Prostate gland (tissue), 2 donors: Measurements from ENCODE around the gene EMX1. TPM values are rescaled to one million over a fixed set of nuclear protein-coding genes. Genes with fewer than 3 reads are reported as not detected.
A peak's percentile ranks its signal among the peaks of the same experiment; 100 is the strongest.

ENCODE experiments used
- DNase-seq: peaks from one replicate; pipeline ENCODE4 v3.0.0-alpha.2; 2019; ENCODE audit warnings: low spot score
- H3K27ac ChIP-seq, 2 donors: fragments of 200-600 bp; sonication (generic); 2 replicates each; pipeline ENCODE4 v1.5.1; 2017 to 2019
- H3K27me3 ChIP-seq: fragments of 200-600 bp; sonication (generic); replicated peaks from 2 replicates; pipeline ENCODE4 v1.5.1; 2019; ENCODE audit not compliant: insufficient read depth
- H3K36me3 ChIP-seq, 2 donors: fragments of 200-600 bp; sonication (generic); 1 replicate in 1 of 2; 2 replicates in 1 of 2; pipeline versions ENCODE4 v1.5.1 to v1.8.1; 2017 to 2019
- H3K4me1 ChIP-seq: fragments of 200-600 bp; sonication (generic); replicated peaks from 2 replicates; pipeline ENCODE4 v1.5.1; 2019
- H3K4me3 ChIP-seq, 2 donors: fragments of 200-600 bp; sonication (generic); 2 replicates each; pipeline ENCODE4 v1.5.1; 2017 to 2019
- H3K9me3 ChIP-seq: fragments of 200-600 bp; sonication (generic); 2 replicates; pipeline ENCODE4 v1.5.1; 2017
- POLR2A ChIP-seq: fragments of 450-650 bp; IDR thresholded peaks from one replicate; pipeline ENCODE4 v1.6.1; 2016; ENCODE audit warnings: antibody characterized with exemption, mild to moderate bottlenecking
- POLR2AphosphoS5 ChIP-seq: sonication (generic); formaldehyde crosslinking; IDR thresholded peaks from one replicate; pipeline ENCODE4 v1.6.1; 2017; ENCODE audit warnings: antibody characterized with exemption
- WGBS: methylation state at CpG from one replicate; pipeline ENCODE4 v1.1.5; 2018; 5-methylcytosine and 5-hydroxymethylcytosine counted together
- intact Hi-C: fragments of 100-400 bp; cut with DNase I; formaldehyde crosslinking; loops from one replicate; pipeline ENCODE4 v1.14.2; 2022
- total RNA-seq, 2 donors: library from RNA; depleted of rRNA; stranded (reverse); fragments of >200 nt; gene quantifications; one replicate each; pipeline ENCODE4 v1.1.0, GENCODE V29; 2016
- TF ChIP-seq, protein P1 (sequence below), 4 experiments: fragments of 200-600 bp in 2 of 4; fragments of 450-650 bp in 2 of 4; sonication (generic) in 2 of 4; IDR thresholded peaks; 1 replicate in 3 of 4; 2 replicates in 1 of 4; pipeline ENCODE4 v1.5.1; 2016 to 2019; ENCODE audit warnings: antibody characterized with exemption in 4 of 4, mild to moderate bottlenecking in 2 of 4, moderate library complexity in 2 of 4

EMX1 gene
- total RNA-seq, 2 donors from 2014 or later = 9.8 TPM; not detected in 1

DNA sequence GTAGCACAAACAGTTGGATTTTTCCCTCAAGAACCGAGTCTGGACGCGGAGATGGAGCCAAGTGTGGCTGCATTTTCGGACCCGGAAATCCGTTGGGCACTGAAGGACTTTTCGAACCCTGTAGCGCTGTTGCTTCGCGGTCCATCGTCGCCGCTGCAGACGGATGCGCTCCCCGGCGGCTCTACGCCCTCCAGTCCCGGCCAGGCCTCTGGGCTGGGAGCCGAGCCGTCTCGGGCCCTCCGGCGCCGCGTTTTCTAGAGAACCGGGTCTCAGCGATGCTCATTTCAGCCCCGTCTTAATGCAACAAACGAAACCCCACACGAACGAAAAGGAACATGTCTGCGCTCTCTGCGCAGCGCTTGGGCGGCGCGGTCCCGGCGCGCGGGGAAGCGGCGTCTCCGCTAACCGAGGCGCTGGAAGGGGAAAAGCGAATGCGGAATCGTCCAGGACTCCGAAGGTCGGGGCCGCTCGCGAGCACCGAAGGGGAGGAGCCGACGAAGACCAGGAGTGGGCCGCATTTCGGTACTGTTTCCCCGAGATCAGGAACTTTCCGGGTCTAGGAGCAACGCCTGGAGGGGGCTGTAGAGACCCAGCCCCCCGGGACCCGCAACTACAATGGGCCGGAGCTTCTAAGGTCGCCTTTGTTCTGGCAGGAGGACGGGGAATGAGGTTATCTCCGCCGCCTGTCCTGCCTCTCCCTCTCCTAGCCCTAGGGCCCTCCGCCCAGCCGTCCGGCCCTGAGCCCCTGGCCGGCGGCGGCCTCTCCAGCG lies 3.2 kb downstream of the EMX1 start:
- WGBS = 4% methylated on average over 77 of the region's 77 CpGs
- H3K36me3 ChIP-seq = no peaks in the 10 kb centered on the region
- intact Hi-C loops = no loop called here
- H3K27me3 ChIP-seq = peaks cover 62% of the 10 kb centered on the region
- no peak overlapping the region for H3K27ac ChIP-seq
- H3K4me1 ChIP-seq = peaks cover 24% of the 10 kb centered on the region
- DNase-seq = no peak
- H3K9me3 ChIP-seq = no peaks in the 10 kb centered on the region
- peak overlapping the region in 1 of 2 donors; percentile 3 for H3K4me3 ChIP-seq
- TF ChIP-seq, protein P1, sequence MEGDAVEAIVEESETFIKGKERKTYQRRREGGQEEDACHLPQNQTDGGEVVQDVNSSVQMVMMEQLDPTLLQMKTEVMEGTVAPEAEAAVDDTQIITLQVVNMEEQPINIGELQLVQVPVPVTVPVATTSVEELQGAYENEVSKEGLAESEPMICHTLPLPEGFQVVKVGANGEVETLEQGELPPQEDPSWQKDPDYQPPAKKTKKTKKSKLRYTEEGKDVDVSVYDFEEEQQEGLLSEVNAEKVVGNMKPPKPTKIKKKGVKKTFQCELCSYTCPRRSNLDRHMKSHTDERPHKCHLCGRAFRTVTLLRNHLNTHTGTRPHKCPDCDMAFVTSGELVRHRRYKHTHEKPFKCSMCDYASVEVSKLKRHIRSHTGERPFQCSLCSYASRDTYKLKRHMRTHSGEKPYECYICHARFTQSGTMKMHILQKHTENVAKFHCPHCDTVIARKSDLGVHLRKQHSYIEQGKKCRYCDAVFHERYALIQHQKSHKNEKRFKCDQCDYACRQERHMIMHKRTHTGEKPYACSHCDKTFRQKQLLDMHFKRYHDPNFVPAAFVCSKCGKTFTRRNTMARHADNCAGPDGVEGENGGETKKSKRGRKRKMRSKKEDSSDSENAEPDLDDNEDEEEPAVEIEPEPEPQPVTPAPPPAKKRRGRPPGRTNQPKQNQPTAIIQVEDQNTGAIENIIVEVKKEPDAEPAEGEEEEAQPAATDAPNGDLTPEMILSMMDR (IDR thresholded peaks at IDR 0.05) = no peak
- TF ChIP-seq POLR2A = no peak
- no peak for TF ChIP-seq POLR2AphosphoS5

DNA sequence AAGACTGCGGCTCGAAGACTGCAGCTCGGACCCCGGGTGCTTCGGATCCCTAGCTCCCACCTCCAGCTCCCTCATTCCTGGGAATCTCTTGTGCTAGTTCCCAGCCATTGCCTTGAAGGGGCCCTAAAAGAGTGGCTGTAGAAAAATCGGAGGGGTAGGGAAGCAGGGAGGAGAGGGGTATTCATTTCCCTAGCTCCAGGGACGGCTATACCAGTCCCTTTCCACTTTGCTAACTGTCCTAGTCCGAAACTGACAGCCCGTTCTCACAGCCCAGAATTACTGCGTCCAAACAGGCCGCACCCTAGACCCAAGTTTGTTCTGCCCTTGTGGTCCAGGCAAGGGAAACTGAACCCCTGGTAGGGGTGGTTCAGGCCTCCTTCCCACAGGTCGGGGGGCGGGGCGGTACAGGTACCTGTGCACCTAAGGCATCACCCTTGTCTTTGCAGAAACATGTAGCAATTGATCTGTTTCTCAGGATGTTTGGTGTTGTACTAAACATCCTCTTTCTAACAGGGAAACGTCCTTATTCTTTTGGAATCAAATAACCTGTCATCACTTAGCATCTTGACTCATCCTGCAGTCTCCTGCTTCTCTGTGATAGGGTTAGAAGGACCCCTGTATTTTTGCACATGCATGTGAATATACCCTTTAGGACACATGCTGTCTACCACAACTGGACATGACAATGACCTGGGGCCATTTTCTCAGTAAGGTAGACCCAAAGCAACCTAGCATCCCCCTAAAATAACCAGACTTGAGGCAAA lies 4.0 kb downstream of the EMX1 start:
- intact Hi-C loops = no loop called here
- Histone ChIP-seq H3K4me3 (no peak overlapping the region), H3K4me1 (peaks cover 17% of the 10 kb centered on the region), H3K27me3 (peaks cover 62% of the 10 kb centered on the region), H3K36me3 (no peaks in the 10 kb centered on the region), H3K9me3 (no peaks in the 10 kb centered on the region), H3K27ac (no peak overlapping the region)
- no peak for DNase-seq
- no peak for TF ChIP-seq POLR2AphosphoS5
- TF ChIP-seq, protein P1 (IDR thresholded peaks at IDR 0.05) = no peak
- no peak for TF ChIP-seq POLR2A
- 37% methylated on average over 15 of the region's 15 CpGs for whole genome bisulfite sequencing

DNA sequence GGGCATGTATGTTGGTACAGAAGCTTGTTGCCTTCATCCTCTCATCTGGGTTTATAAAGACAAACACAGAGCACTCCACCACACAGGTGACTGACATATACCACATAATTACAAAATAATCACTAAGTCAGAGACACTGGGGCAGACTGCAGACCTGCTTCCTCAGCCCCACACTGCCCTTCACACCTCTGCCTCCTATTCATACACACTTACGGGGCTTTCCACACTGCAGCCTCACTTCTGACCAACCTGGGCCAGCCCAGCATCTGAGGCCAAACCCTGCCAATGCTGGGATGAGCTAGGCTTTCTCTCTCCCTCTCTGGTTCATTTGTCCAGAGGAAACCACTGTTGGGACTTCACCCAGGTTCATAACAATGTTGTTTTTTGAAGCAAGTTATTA lies 4.5 kb downstream of the EMX1 start:
- no peak for DNase-seq
- 80% methylated on average over 1 of the region's 1 CpG for WGBS
- Histone ChIP-seq H3K27me3 (peaks cover 68% of the 10 kb centered on the region), H3K36me3 (no peaks in the 10 kb centered on the region), H3K9me3 (no peaks in the 10 kb centered on the region), H3K4me3 (no peak overlapping the region), H3K4me1 (peaks cover 17% of the 10 kb centered on the region), H3K27ac (no peak overlapping the region)
- TF ChIP-seq, protein P1 (IDR thresholded peaks at IDR 0.05) = no peak
- TF ChIP-seq POLR2A = no peak
- no peak for TF ChIP-seq POLR2AphosphoS5
- intact Hi-C loops = no loop called here

DNA sequence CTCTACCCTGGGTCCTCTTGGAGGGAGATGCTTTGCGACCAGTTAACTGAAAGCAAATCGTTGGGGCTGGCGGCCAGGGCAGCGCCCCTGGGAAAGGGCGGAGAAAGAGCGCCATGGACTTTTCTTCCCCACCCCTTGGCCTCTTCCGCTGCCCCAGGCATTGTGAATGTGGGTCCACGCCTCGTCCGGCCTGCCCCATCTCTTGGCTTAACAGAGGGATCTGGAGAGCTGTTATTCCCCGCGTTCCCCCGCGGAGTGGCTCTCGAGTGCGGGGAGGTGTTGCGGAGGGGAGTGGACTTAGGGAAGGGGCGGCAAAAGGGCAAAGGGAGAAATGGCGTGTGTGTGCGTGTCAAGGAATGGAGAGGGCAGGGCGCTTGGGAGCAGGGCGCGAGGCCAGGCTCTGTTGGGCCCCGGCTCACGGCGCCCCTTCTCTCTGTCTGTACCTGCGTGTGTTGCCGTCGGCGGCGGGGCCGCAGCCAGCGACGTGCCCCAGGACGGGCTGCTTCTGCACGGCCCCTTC lies 6.6 kb downstream of the EMX1 start:
- WGBS = 3% methylated on average over 32 of the region's 36 CpGs
- peaks cover 5% of the 10 kb centered on the region for H3K4me1 ChIP-seq
- intact Hi-C loops = no loop called here
- H3K27me3 ChIP-seq = peaks cover 61% of the 10 kb centered on the region
- no peak for TF ChIP-seq POLR2A
- TF ChIP-seq, protein P1 (IDR thresholded peaks at IDR 0.05) = no peak
- no peak for TF ChIP-seq POLR2AphosphoS5
- H3K4me3 ChIP-seq = no peak overlapping the region
- H3K9me3 ChIP-seq = no peaks in the 10 kb centered on the region
- no peak overlapping the region for H3K27ac ChIP-seq
- DNase-seq = no peak
- H3K36me3 ChIP-seq = no peaks in the 10 kb centered on the region
